ENCODE data around the gene GBX1. TPM values are rescaled to one million over a fixed set of nuclear protein-coding genes. Genes with fewer than 3 reads are reported as not detected.

The GBX1 gene
- total and polyA plus RNA-seq, 2 donors (not counting 1 experiment from before 2014, with no cell fraction given) = not detected

- Histone ChIP-seq H3K4me2 (ENCODE audit: extremely low read depth, insufficient read depth, low read length) (no peak overlapping the region), H3K79me2 (ENCODE audit: control insufficient read depth, insufficient read depth, low read length) (no peaks in the 10 kb centered on the region), H3K27me3 (ENCODE audit: control insufficient read depth, insufficient read depth, low read length) (no peaks in the 10 kb centered on the region), H3K9ac (ENCODE audit: insufficient read depth, low read length) (no peak overlapping the region), H4K20me1 (ENCODE audit: control insufficient read depth, extremely low read depth, insufficient read depth, low read length) (no peaks in the 10 kb centered on the region), H2AFZ (ENCODE audit: low read length) (no peak overlapping the region), H3K9me3 (ENCODE audit: control insufficient read depth, insufficient read depth, low read depth, low read length) (no peaks in the 10 kb centered on the region), H3K4me1 (ENCODE audit: control insufficient read depth, extremely low read depth, insufficient read depth, low read length) (no peaks in the 10 kb centered on the region), H3K4me3 (replicated peaks in 1 of 4; ENCODE audit: control extremely low read depth in 1 of 4, insufficient read depth in 1 of 4, low read depth in 3 of 4, low read length in 4 of 4) (no peak overlapping the region), H3K36me3 (ENCODE audit: control insufficient read depth, insufficient read depth, low read length) (peaks cover 15% of the 10 kb centered on the region), H3K27ac (ENCODE audit: insufficient read depth, low read length) (no peak overlapping the region)
- TF ChIP-seq EZH2 (IDR thresholded peaks at IDR 0.05; ENCODE audit: low read length, missing control alignments) (no peak), CTCF (conservative IDR thresholded peaks at IDR 0.05 in 1 of 2, IDR thresholded peaks at IDR 0.05 in 1 of 2; ENCODE audit: low read depth in 1 of 2, low read length in 2 of 2) (no peak)
- DNase-seq (ENCODE audit: low read depth in 2 of 2) = no peak
Measured at GRCh38 chr7:151141855-151142685, 25.4 kb downstream of the GBX1 start.

GRCh38 chr7:151141311-151141854 is 26.1 kb downstream of the GBX1 start:
- no peak for DNase-seq (ENCODE audit: low read depth in 2 of 2)
- Histone ChIP-seq H3K36me3 (ENCODE audit: control insufficient read depth, insufficient read depth, low read length) (peaks cover 15% of the 10 kb centered on the region), H3K79me2 (ENCODE audit: control insufficient read depth, insufficient read depth, low read length) (no peaks in the 10 kb centered on the region), H3K9me3 (ENCODE audit: control insufficient read depth, insufficient read depth, low read depth, low read length) (no peaks in the 10 kb centered on the region), H3K9ac (ENCODE audit: insufficient read depth, low read length) (no peak overlapping the region), H2AFZ (ENCODE audit: low read length) (no peak overlapping the region), H3K4me1 (ENCODE audit: control insufficient read depth, extremely low read depth, insufficient read depth, low read length) (no peaks in the 10 kb centered on the region), H3K4me2 (ENCODE audit: extremely low read depth, insufficient read depth, low read length) (no peak overlapping the region), H4K20me1 (ENCODE audit: control insufficient read depth, extremely low read depth, insufficient read depth, low read length) (no peaks in the 10 kb centered on the region), H3K27me3 (ENCODE audit: control insufficient read depth, insufficient read depth, low read length) (no peaks in the 10 kb centered on the region), H3K4me3 (replicated peaks in 1 of 4; ENCODE audit: control extremely low read depth in 1 of 4, insufficient read depth in 1 of 4, low read depth in 3 of 4, low read length in 4 of 4) (no peak overlapping the region), H3K27ac (ENCODE audit: insufficient read depth, low read length) (no peak overlapping the region)
- TF ChIP-seq CTCF (conservative IDR thresholded peaks at IDR 0.05 in 1 of 2, IDR thresholded peaks at IDR 0.05 in 1 of 2; ENCODE audit: low read depth in 1 of 2, low read length in 2 of 2) (no peak), EZH2 (IDR thresholded peaks at IDR 0.05; ENCODE audit: low read length, missing control alignments) (no peak)

GRCh38 chr7:151140826-151141225 is 26.7 kb downstream of the GBX1 start:
- H3K79me2 ChIP-seq (ENCODE audit: control insufficient read depth, insufficient read depth, low read length) = no peaks in the 10 kb centered on the region

More at GRCh38 chr7:151140826-151141225, 26.7 kb downstream of the GBX1 start:
- no peaks in the 10 kb centered on the region for H4K20me1 ChIP-seq (ENCODE audit: control insufficient read depth, extremely low read depth, insufficient read depth, low read length)
- H3K9ac ChIP-seq (ENCODE audit: insufficient read depth, low read length) = no peak overlapping the region
- H3K9me3 ChIP-seq (ENCODE audit: control insufficient read depth, insufficient read depth, low read depth, low read length) = no peaks in the 10 kb centered on the region
- no peaks in the 10 kb centered on the region for H3K27me3 ChIP-seq (ENCODE audit: control insufficient read depth, insufficient read depth, low read length)
- H3K4me2 ChIP-seq (ENCODE audit: extremely low read depth, insufficient read depth, low read length) = no peak overlapping the region
- no peak for DNase-seq (ENCODE audit: low read depth in 2 of 2)
- H3K4me1 ChIP-seq (ENCODE audit: control insufficient read depth, extremely low read depth, insufficient read depth, low read length) = no peaks in the 10 kb centered on the region
- TF ChIP-seq CTCF (conservative IDR thresholded peaks at IDR 0.05 in 1 of 2, IDR thresholded peaks at IDR 0.05 in 1 of 2; ENCODE audit: low read depth in 1 of 2, low read length in 2 of 2) (no peak), EZH2 (IDR thresholded peaks at IDR 0.05; ENCODE audit: low read length, missing control alignments) (no peak)
- no peak overlapping the region for H3K27ac ChIP-seq (ENCODE audit: insufficient read depth, low read length)
- H3K36me3 ChIP-seq (ENCODE audit: control insufficient read depth, insufficient read depth, low read length) = peaks cover 18% of the 10 kb centered on the region
- no peak overlapping the region for H2AFZ ChIP-seq (ENCODE audit: low read length)
- no peak overlapping the region for H3K4me3 ChIP-seq (replicated peaks in 1 of 4; ENCODE audit: control extremely low read depth in 1 of 4, insufficient read depth in 1 of 4, low read depth in 3 of 4, low read length in 4 of 4)

All from fibroblast of lung (primary cell).